ENCODE results near the gene CEP43. TPM values are rescaled to one million over a fixed set of nuclear protein-coding genes. Genes with fewer than 3 reads are reported as not detected.

The CEP43 gene
- total RNA-seq, 1 experiment from 2014 or later = 35.4 TPM

DNA sequence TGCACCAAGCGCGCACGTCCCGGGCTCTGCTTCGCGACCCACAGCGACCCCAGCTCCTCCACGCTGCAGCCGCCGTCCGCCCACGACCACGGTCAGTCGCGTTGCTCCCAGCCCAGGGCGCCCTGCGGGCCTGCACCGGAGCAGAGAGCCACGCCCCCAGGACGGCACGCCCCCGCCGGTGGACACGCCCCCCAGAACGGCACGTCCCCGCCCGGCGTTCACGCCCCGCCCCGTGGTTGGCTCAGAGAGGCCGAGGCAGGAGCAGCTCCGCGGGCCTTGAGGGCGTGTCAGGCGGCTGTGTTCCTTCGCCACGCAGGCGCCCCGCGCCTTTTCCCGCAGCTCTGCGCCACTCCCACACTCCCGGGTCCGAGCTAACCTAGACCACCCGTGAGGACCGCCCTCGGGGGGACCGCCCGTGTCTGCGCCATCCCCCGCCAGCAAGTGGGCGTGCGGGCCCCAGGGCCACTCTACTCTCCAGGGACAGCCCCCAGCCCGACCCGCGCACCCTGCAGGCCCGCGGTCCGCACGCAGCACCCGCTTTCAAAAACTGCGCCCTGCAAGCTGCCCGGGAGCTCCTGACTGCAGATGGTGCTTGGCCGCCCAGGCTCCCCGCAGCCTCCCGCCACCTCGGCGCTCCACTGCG, 42.6 kb upstream of the CEP43 start, which contains the start of gene RNASET2:
RNASET2 (minus strand) TSS at position 107 of the 643 bp plus-strand sequence. CDS start 368 bp downstream, outside the sequence.
- intact Hi-C loops (cut with micrococcal nuclease; ENCODE audit: unreplicated experiment) = no loop called here
- CTCF ChIA-PET = no interaction called here
- H3K4me1 ChIP-seq (ENCODE audit: control insufficient read depth, insufficient read depth, low read length) = peaks cover 7% of the 10 kb centered on the region
- no peaks in the 10 kb centered on the region for H3K9me3 ChIP-seq (ENCODE audit: control insufficient read depth, insufficient read depth, low read depth, low read length)
- POLR2A ChIA-PET = interaction anchor here (0.5 to 0.6 kb wide), 2 partner anchors 522 to 1522 kb away, joined by 4 to 6 read pairs; no protein-coding TSS in a partner anchor
- no TSS peak for BruUV-seq (replicated peaks)
- H3K4me3 ChIP-seq (ENCODE audit: low read depth in 2 of 2, low read length in 2 of 2) = peak within 1 kb of the TSS; percentile 65 to 70
- TF ChIP-seq TCF7L2 (IDR thresholded peaks at IDR 0.05; ENCODE audit: low read depth, low read length) = no peak
- TF ChIP-seq, protein P1, sequence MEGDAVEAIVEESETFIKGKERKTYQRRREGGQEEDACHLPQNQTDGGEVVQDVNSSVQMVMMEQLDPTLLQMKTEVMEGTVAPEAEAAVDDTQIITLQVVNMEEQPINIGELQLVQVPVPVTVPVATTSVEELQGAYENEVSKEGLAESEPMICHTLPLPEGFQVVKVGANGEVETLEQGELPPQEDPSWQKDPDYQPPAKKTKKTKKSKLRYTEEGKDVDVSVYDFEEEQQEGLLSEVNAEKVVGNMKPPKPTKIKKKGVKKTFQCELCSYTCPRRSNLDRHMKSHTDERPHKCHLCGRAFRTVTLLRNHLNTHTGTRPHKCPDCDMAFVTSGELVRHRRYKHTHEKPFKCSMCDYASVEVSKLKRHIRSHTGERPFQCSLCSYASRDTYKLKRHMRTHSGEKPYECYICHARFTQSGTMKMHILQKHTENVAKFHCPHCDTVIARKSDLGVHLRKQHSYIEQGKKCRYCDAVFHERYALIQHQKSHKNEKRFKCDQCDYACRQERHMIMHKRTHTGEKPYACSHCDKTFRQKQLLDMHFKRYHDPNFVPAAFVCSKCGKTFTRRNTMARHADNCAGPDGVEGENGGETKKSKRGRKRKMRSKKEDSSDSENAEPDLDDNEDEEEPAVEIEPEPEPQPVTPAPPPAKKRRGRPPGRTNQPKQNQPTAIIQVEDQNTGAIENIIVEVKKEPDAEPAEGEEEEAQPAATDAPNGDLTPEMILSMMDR (IDR thresholded peaks at IDR 0.05) = no peak
- no peak for TF ChIP-seq SIN3A (IDR thresholded peaks at IDR 0.05; ENCODE audit: borderline replicate concordance, insufficient read depth, low read depth, low read length)
- TF ChIP-seq POLR2AphosphoS5 (IDR thresholded peaks at IDR 0.05; ENCODE audit: low read depth, low read length) = no peak
- TF ChIP-seq, protein P2, sequence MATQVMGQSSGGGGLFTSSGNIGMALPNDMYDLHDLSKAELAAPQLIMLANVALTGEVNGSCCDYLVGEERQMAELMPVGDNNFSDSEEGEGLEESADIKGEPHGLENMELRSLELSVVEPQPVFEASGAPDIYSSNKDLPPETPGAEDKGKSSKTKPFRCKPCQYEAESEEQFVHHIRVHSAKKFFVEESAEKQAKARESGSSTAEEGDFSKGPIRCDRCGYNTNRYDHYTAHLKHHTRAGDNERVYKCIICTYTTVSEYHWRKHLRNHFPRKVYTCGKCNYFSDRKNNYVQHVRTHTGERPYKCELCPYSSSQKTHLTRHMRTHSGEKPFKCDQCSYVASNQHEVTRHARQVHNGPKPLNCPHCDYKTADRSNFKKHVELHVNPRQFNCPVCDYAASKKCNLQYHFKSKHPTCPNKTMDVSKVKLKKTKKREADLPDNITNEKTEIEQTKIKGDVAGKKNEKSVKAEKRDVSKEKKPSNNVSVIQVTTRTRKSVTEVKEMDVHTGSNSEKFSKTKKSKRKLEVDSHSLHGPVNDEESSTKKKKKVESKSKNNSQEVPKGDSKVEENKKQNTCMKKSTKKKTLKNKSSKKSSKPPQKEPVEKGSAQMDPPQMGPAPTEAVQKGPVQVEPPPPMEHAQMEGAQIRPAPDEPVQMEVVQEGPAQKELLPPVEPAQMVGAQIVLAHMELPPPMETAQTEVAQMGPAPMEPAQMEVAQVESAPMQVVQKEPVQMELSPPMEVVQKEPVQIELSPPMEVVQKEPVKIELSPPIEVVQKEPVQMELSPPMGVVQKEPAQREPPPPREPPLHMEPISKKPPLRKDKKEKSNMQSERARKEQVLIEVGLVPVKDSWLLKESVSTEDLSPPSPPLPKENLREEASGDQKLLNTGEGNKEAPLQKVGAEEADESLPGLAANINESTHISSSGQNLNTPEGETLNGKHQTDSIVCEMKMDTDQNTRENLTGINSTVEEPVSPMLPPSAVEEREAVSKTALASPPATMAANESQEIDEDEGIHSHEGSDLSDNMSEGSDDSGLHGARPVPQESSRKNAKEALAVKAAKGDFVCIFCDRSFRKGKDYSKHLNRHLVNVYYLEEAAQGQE (IDR thresholded peaks at IDR 0.05; ENCODE audit: insufficient read depth in 1 of 2, low read depth in 2 of 2, low read length in 1 of 2) = no peak
- in situ Hi-C loops (cut with HindIII; ENCODE audit: low pct_unique_long_range_greater_than_20kb, low sequenced_read_pairs) = no loop called here
- ATAC-seq = peak; percentile 96
- DNase-seq (ENCODE audit: low read depth, low spot score) = peak; percentile 13
- H3K27ac ChIP-seq (ENCODE audit: low read length) = peak within 1 kb of the TSS; percentile 55
- H3K36me3 ChIP-seq (ENCODE audit: control insufficient read depth, insufficient read depth, low read length) = no peaks in the 10 kb centered on the region
- no peaks in the 10 kb centered on the region for H3K27me3 ChIP-seq (ENCODE audit: control insufficient read depth, insufficient read depth, low read length)

DNA sequence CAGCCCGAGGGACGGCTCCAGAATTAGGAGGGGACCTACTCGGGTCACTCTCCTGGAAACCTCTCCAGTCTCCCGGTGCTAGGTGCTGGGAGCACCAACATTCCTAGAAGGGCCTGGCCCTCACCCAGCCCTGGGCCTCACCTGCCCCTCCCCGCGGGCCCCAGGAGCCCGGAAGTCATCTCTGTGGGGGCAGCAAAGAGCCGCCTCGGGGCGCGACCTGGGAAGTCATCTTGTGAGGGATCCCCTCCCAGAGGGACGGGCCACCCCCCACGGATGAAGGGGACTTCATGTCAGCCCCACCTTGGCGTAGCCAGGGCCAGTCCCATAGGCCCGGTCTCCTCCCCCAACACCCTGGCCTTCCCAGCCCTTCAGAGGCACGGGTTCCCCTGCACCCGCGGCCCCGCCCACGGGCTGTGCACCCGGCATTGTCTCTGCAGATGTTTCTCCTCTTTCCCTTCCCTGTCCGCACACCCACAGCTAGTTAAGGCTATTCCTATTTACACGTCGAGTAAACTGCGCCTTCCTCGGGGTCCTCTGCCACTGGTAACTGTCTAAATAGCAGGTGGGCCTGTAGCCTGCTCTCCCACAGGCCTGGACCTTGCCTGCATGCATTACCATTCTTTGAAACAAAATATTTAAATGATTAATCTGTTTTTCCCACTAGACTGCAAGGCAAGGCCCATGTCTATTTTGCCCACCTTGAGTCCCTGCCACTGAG, 42.0 kb upstream of the CEP43 start:
- DNase-seq (ENCODE audit: low read depth, low spot score) = no peak
- ChIA-PET POLR2A (interaction anchor here (0.6 kb wide), 1 partner anchor 521 kb away, joined by 4 read pairs; no protein-coding TSS in a partner anchor), CTCF (no interaction called here)
- Histone ChIP-seq H3K27me3 (ENCODE audit: control insufficient read depth, insufficient read depth, low read length) (no peaks in the 10 kb centered on the region), H3K9me3 (ENCODE audit: control insufficient read depth, insufficient read depth, low read depth, low read length) (no peaks in the 10 kb centered on the region), H3K4me3 (ENCODE audit: low read depth in 2 of 2, low read length in 2 of 2) (peak overlapping the region; percentile 65 to 70), H3K4me1 (ENCODE audit: control insufficient read depth, insufficient read depth, low read length) (peaks cover 7% of the 10 kb centered on the region), H3K27ac (ENCODE audit: low read length) (peak overlapping the region; percentile 55), H3K36me3 (ENCODE audit: control insufficient read depth, insufficient read depth, low read length) (no peaks in the 10 kb centered on the region)
- intact Hi-C loops (cut with micrococcal nuclease; ENCODE audit: unreplicated experiment) (no loop called here), in situ Hi-C loops (cut with HindIII; ENCODE audit: low pct_unique_long_range_greater_than_20kb, low sequenced_read_pairs) (no loop called here)
- no TSS peak for BruUV-seq (replicated peaks)
- TF ChIP-seq, protein P1 (IDR thresholded peaks at IDR 0.05) = no peak
- no peak for TF ChIP-seq SIN3A (IDR thresholded peaks at IDR 0.05; ENCODE audit: borderline replicate concordance, insufficient read depth, low read depth, low read length)
- TF ChIP-seq POLR2AphosphoS5 (IDR thresholded peaks at IDR 0.05; ENCODE audit: low read depth, low read length) = no peak
- TF ChIP-seq, protein P2 (IDR thresholded peaks at IDR 0.05; ENCODE audit: insufficient read depth in 1 of 2, low read depth in 2 of 2, low read length in 1 of 2) = no peak
- TF ChIP-seq TCF7L2 (IDR thresholded peaks at IDR 0.05; ENCODE audit: low read depth, low read length) = no peak
- peak; percentile 43 for ATAC-seq
